Esophagus muscularis mucosa (tissue), 4 donors: ENCODE measurements around the gene GABPB1. TPM values are rescaled to one million over a fixed set of nuclear protein-coding genes. Genes with fewer than 3 reads are reported as not detected.

Source experiments
- DNase-seq: peaks from one replicate; pipeline ENCODE4 v3.0.0-alpha.2; 2017; ENCODE audit errors: extremely low spot score
- H3K27ac ChIP-seq, 4 donors: fragments of 200-600 bp; sonication (generic); replicated peaks in 1 of 4; 1 replicate in 3 of 4; 2 replicates in 1 of 4; pipeline ENCODE4 v1.5.1; 2016 to 2019; ENCODE audit warnings: mild to moderate bottlenecking in 1 of 4
- H3K27me3 ChIP-seq, 4 donors: fragments of 200-600 bp; sonication (generic); one replicate each; pipeline versions ENCODE4 v1.5.1 to v1.6.0; 2016 to 2019
- H3K36me3 ChIP-seq, 4 donors: fragments of 200-600 bp; sonication (generic); one replicate each; pipeline ENCODE4 v1.5.1; 2016 to 2019
- H3K4me1 ChIP-seq, 4 donors: fragments of 200-600 bp; sonication (generic); one replicate each; pipeline ENCODE4 v1.5.1; 2016 to 2019
- H3K4me3 ChIP-seq, 4 donors: fragments of 200-600 bp; sonication (generic); 1 replicate in 2 of 4; 2 replicates in 2 of 4; pipeline ENCODE4 v1.5.1; 2016 to 2019; ENCODE audit warnings: mild to moderate bottlenecking in 4 of 4, moderate library complexity in 1 of 4
- H3K9me3 ChIP-seq, 4 donors: fragments of 200-600 bp; sonication (generic); 1 replicate in 3 of 4; 2 replicates in 1 of 4; pipeline ENCODE4 v1.5.1; 2016 to 2019
- EP300 ChIP-seq: sonication (generic); formaldehyde crosslinking; IDR thresholded peaks from one replicate; pipeline ENCODE4 v1.6.1; 2017; ENCODE audit warnings: antibody characterized with exemption
- POLR2A ChIP-seq: fragments of 450-650 bp; IDR thresholded peaks from one replicate; pipeline ENCODE4 v1.6.1; 2017; ENCODE audit warnings: antibody characterized with exemption, moderate library complexity, mild to moderate bottlenecking, low read depth
- POLR2AphosphoS5 ChIP-seq, 2 donors: sonication (generic); formaldehyde crosslinking; IDR thresholded peaks; one replicate each; pipeline ENCODE4 v1.6.1; 2017; ENCODE audit warnings: antibody characterized with exemption in 2 of 2
- WGBS: methylation state at CpG from one replicate; pipeline ENCODE4 v1.1.5; 2018; 5-methylcytosine and 5-hydroxymethylcytosine counted together
- intact Hi-C: fragments of 100-400 bp; cut with DNase I; formaldehyde crosslinking; loops from one replicate; pipeline ENCODE4 v1.15.1; 2023
- total RNA-seq, 4 donors: library from RNA; depleted of rRNA; stranded (reverse); fragments of >200 nt; gene quantifications; one replicate each; pipeline versions ENCODE4 v1.1.0 to v1.2.1, GENCODE V29; 2016
- TF ChIP-seq, protein P1 (sequence below), 3 experiments: fragments of 200-600 bp in 2 of 3; fragments of 450-650 bp in 1 of 3; sonication (generic) in 2 of 3; IDR thresholded peaks; one replicate each; pipeline ENCODE4 v1.5.1; 2017 to 2019; ENCODE audit warnings: antibody characterized with exemption in 3 of 3, mild to moderate bottlenecking in 2 of 3, moderate library complexity in 1 of 3

The GABPB1 gene
- total RNA-seq, 4 donors from 2014 or later: 13.2 to 23.5 (median 15.4) TPM

DNA sequence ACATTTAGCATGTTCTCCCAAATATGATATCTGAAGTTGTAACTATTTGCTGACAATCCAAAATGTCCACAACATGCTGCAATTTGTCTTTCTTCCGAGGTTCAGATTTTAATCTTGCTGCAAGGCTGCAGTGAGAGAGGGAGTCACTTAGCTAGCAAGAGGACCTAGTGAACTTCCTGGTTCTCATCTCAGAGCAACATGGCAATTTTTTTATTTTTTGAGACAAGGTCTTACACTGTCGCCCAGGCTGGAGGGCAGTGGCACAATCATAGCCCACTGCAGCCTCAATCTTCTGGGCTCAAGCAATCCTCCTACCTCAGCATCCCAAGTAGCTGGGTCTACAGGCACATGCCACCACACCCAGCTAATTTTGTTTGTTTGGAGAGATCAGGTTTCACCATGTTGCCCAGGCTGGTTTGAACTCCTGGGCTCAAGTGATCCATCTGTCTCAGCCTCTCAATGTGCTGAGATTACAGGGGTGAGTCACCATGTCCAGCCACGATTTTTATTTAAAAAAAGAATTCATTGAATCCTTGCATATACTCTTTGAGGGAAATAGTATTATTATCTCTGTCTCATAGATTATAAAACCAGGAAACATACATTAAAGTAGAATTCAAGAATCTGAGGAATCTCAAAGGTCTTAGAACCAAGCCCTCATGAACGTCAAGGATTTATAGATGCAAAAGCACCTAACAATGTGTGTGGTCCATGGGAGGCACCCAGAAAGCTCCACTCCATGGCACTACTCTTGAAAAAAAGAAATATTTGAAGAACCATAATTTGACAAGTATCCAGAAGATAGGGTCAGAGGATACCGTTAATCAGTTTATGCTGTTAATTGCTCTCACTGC lies 98.6 kb downstream of the GABPB1 start:
- 65% methylated on average over 5 of the region's 5 CpGs for WGBS
- H3K27ac ChIP-seq: no peak overlapping the region
- no peak overlapping the region for H3K4me3 ChIP-seq
- no peaks in the 10 kb centered on the region for H3K9me3 ChIP-seq
- no peaks in the 10 kb centered on the region for H3K4me1 ChIP-seq
- TF ChIP-seq POLR2AphosphoS5 (IDR thresholded peaks at IDR 0.05): no peak
- TF ChIP-seq POLR2A: no peak
- intact Hi-C loops: no loop called here
- DNase-seq: peak; percentile 64
- H3K27me3 ChIP-seq: no peaks in the 10 kb centered on the region
- no peaks in the 10 kb centered on the region for H3K36me3 ChIP-seq

DNA sequence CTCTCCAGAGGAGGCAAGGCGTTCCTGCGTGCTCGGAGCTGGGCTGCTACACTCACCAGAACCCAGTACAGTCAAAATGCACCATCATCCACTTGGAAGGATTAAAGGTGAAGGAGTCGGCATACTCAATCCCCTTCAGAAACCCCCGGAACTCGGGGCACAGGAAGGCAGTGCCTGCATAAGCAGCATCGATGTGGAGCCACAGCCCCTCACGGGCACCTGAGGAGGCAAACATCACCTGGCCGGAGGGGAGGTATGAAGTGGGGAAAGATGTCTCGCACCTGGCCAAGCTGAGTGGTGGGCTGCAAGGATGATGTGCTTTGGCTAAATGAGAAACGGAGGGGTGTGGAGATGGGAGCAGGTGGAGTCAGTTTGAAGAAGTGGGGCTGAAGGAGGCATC lies 102.4 kb downstream of the GABPB1 start:
- no peaks in the 10 kb centered on the region for H3K9me3 ChIP-seq
- H3K4me1 ChIP-seq: no peaks in the 10 kb centered on the region
- no peak overlapping the region for H3K4me3 ChIP-seq
- no peak for TF ChIP-seq POLR2AphosphoS5 (IDR thresholded peaks at IDR 0.05)
- TF ChIP-seq POLR2A: no peak
- TF ChIP-seq EP300: no peak
- TF ChIP-seq, protein P1, sequence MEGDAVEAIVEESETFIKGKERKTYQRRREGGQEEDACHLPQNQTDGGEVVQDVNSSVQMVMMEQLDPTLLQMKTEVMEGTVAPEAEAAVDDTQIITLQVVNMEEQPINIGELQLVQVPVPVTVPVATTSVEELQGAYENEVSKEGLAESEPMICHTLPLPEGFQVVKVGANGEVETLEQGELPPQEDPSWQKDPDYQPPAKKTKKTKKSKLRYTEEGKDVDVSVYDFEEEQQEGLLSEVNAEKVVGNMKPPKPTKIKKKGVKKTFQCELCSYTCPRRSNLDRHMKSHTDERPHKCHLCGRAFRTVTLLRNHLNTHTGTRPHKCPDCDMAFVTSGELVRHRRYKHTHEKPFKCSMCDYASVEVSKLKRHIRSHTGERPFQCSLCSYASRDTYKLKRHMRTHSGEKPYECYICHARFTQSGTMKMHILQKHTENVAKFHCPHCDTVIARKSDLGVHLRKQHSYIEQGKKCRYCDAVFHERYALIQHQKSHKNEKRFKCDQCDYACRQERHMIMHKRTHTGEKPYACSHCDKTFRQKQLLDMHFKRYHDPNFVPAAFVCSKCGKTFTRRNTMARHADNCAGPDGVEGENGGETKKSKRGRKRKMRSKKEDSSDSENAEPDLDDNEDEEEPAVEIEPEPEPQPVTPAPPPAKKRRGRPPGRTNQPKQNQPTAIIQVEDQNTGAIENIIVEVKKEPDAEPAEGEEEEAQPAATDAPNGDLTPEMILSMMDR (IDR thresholded peaks at IDR 0.05): no peak
- no peaks in the 10 kb centered on the region for H3K27me3 ChIP-seq
- WGBS: 97% methylated on average over 11 of the region's 11 CpGs
- intact Hi-C loops: no loop called here
- DNase-seq: peak; percentile 82
- no peak overlapping the region for H3K27ac ChIP-seq
- H3K36me3 ChIP-seq: no peaks in the 10 kb centered on the region

DNA sequence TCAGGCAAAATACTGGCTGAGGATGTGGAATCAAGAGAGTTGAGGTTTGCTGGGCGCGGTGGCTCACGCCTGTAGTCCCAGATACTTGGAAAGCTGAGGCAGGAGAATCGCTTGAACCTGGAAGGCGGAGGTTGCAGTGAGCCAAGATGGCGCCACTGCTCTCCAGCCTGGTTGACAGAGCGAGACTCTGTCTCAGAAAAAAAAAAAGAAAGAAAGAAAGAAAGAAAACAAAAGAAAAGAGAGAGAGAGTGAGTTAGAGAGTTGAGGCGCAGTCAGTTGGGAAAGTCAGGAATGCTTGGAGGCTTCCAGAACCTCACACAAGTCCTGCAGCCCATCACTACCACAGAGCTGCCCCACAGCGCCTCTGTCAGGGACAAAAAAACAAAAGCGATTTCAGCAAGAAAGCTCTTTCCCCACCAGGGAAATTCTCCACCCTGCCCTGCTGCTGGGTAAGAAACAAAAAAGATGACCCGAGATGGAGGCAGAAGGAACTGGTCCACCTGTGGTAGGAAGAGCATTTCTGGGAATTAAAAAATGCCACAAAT lies 103.3 kb downstream of the GABPB1 start:
- intact Hi-C loops: no loop called here

DNA sequence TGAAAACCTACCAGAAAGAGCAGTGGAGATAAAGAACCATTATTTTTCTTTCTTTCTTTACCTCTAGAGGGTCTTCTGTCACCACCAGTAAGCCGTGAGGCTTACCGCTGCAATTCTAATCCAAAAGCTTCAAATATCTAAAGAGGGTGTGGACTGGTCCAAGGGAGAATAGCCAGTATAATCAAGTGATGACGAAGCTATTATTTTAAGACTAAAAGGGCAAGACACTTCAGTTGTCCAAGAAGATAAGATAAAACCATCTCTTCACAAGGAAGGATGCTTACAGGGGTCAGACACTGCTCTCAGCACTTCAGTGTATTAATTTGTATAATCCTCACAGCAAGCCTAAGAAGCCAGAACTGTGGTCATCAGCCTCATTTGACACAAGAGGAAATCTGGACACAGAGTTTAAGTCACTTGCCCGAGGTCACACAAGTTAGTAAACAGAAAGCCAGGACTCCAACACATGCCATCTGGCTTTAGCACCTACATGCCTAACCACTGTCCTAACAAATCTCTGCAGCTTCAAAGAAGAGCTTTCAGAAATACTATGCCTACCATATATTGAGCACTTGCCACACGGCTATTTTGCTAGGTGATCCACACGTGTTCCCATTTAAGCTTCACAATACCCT lies 104.1 kb downstream of the GABPB1 start:
- Histone ChIP-seq H3K27me3 (no peaks in the 10 kb centered on the region), H3K4me3 (no peak overlapping the region), H3K27ac (no peak overlapping the region), H3K4me1 (no peaks in the 10 kb centered on the region), H3K9me3 (no peaks in the 10 kb centered on the region), H3K36me3 (no peaks in the 10 kb centered on the region)
- WGBS: 48% methylated on average over 6 of the region's 6 CpGs
- intact Hi-C loops: no loop called here
- DNase-seq: no peak
- TF ChIP-seq, protein P1 (IDR thresholded peaks at IDR 0.05): no peak
- no peak for TF ChIP-seq EP300
- TF ChIP-seq POLR2AphosphoS5 (IDR thresholded peaks at IDR 0.05): no peak
- TF ChIP-seq POLR2A: no peak

More for the DNA sequence above, 103.3 kb downstream of the GABPB1 start:
- Histone ChIP-seq H3K27ac (no peak overlapping the region), H3K4me1 (no peaks in the 10 kb centered on the region), H3K4me3 (no peak overlapping the region), H3K36me3 (no peaks in the 10 kb centered on the region), H3K27me3 (no peaks in the 10 kb centered on the region), H3K9me3 (no peaks in the 10 kb centered on the region)
- peak; percentile 14 for DNase-seq
- TF ChIP-seq POLR2A: no peak
- TF ChIP-seq, protein P1 (IDR thresholded peaks at IDR 0.05): no peak
- no peak for TF ChIP-seq POLR2AphosphoS5 (IDR thresholded peaks at IDR 0.05)
- no peak for TF ChIP-seq EP300
- 97% methylated on average over 11 of the region's 11 CpGs for WGBS

DNA sequence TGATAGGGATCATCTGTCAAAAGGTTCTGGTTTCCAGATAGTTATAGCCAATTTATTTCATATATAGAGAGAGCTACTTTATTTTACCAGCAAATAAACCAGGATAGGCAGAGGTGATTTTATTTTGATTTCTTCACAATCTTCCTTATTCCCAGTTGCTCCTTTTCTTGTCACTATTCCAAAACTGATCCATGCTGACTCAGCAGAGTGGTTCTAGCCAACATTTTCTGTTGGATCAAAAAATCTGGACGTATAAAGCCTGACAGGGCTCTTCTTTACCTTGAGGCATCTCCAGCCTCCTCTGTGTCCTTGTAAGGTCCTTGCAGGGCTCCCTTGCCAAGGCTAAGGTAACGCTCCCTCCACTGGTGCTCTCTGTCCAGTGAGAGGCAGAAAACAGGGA lies 105.3 kb downstream of the GABPB1 start:
- TF ChIP-seq POLR2A (no peak), POLR2AphosphoS5 (IDR thresholded peaks at IDR 0.05) (no peak), EP300 (no peak)
- TF ChIP-seq, protein P1 (IDR thresholded peaks at IDR 0.05): no peak
- H3K27ac ChIP-seq: no peak overlapping the region
- intact Hi-C loops: no loop called here
- no peaks in the 10 kb centered on the region for H3K27me3 ChIP-seq
- WGBS: 67% methylated on average over 2 of the region's 2 CpGs
- DNase-seq: no peak
- H3K9me3 ChIP-seq: no peaks in the 10 kb centered on the region
- no peaks in the 10 kb centered on the region for H3K4me1 ChIP-seq
- H3K4me3 ChIP-seq: no peak overlapping the region
- no peaks in the 10 kb centered on the region for H3K36me3 ChIP-seq
